GM12872 (cell line): ENCODE measurements around the gene ELOVL7.

Source experiments
- CTCF ChIP-seq: IDR thresholded peaks from 3 replicates; pipeline ENCODE4 v1.5.1; 2011; ENCODE audit warnings: low read depth, mild to moderate bottlenecking, low read length, moderate library complexity; ENCODE audit not compliant: insufficient read depth

ELOVL7 gene

GRCh38 chr5:60719329-60719728, 124.7 kb downstream of the ELOVL7 start:
- TF ChIP-seq CTCF = no peak

GRCh38 chr5:60718166-60718892, 125.7 kb downstream of the ELOVL7 start:
- no peak for TF ChIP-seq CTCF

GRCh38 chr5:60712950-60713349, 131.1 kb downstream of the ELOVL7 start:
- TF ChIP-seq CTCF = no peak

- TF ChIP-seq CTCF = no peak
Observed at GRCh38 chr5:60710362-60710761, 133.7 kb downstream of the ELOVL7 start.

GRCh38 chr5:60705144-60705543, 138.9 kb downstream of the ELOVL7 start:
- no peak for TF ChIP-seq CTCF

- no peak for TF ChIP-seq CTCF
Observed at GRCh38 chr5:60703944-60704343, 140.1 kb downstream of the ELOVL7 start.
